Right lobe of liver (tissue), 6 donors: ENCODE data around the gene SEPTIN5. TPM values are rescaled to one million over a fixed set of nuclear protein-coding genes. Genes with fewer than 3 reads are reported as not detected.

Experiments used
- ATAC-seq, 4 donors: fragments of 200-7000 bp; cut with Tn5 transposase; one replicate each; pipeline ENCODE4 v1.9.1; 2020; ENCODE audit warnings: mild to moderate bottlenecking in 4 of 4, moderate library complexity in 4 of 4
- DNase-seq, 3 donors: peaks; one replicate each; pipeline ENCODE4 v3.0.0-alpha.2; 2020
- H3K27ac ChIP-seq, 3 donors: fragments of 200-600 bp; one replicate each; pipeline ENCODE4 v1.8.0; 2022
- H3K27me3 ChIP-seq, 2 donors: fragments of 200-600 bp; one replicate each; pipeline ENCODE4 v1.8.0; 2022
- H3K36me3 ChIP-seq, 4 donors: fragments of 200-600 bp; sonication (generic) in 1 of 4; one replicate each; pipeline versions ENCODE4 v1.5.1 to v1.8.0; 2017 to 2022; ENCODE audit warnings: control low read depth in 1 of 4
- H3K4me1 ChIP-seq, 4 donors: fragments of 200-600 bp; sonication (generic) in 1 of 4; one replicate each; pipeline versions ENCODE4 v1.5.1 to v1.8.0; 2017 to 2022; ENCODE audit warnings: control low read depth in 1 of 4
- H3K4me3 ChIP-seq, 3 donors: fragments of 200-600 bp; one replicate each; pipeline ENCODE4 v1.8.0; 2022
- H3K9me3 ChIP-seq, 4 donors: fragments of 200-600 bp; sonication (generic) in 1 of 4; one replicate each; pipeline versions ENCODE4 v1.5.1 to v1.8.0; 2017 to 2022; ENCODE audit warnings: control low read depth in 1 of 4
- POLR2A ChIP-seq: fragments of 450-650 bp; IDR thresholded peaks from one replicate; pipeline ENCODE4 v1.6.1; 2017; ENCODE audit warnings: antibody characterized with exemption, mild to moderate bottlenecking
- WGBS: methylation state at CpG from one replicate; pipeline ENCODE4 v1.1.6; 2018; ENCODE audit warnings: low coverage, low lambda C conversion rate; ENCODE audit not compliant: insufficient coverage; ENCODE audit errors: missing lambda C conversion rate; 5-methylcytosine and 5-hydroxymethylcytosine counted together
- intact Hi-C, 2 donors: fragments of 100-400 bp; cut with DNase I; formaldehyde crosslinking; loops; one replicate each; pipeline versions ENCODE4 v1.11.2 to v1.14.1; 2022
- total RNA-seq, 6 experiments: library from RNA; depleted of rRNA in 2 of 6; stranded (reverse); fragments of >200 nt in 2 of 6; fragmentation: NEBNext Ultra II Directional in 3 of 6; extraction: Animal tissue kit (Norgen Biotek cat#: 25700) in 3 of 6; gene quantifications; one replicate each; pipeline versions ENCODE4 v1.1.0 to v1.2.4, GENCODE V29; 2016 to 2023
- TF ChIP-seq, protein P1 (sequence below), 4 donors: fragments of 200-600 bp in 3 of 4; fragments of 450-650 bp in 1 of 4; IDR thresholded peaks; one replicate each; pipeline versions ENCODE4 v1.5.1 to v1.8.0; 2016 to 2022; ENCODE audit warnings: antibody characterized with exemption in 4 of 4, mild to moderate bottlenecking in 2 of 4
- donor health status: DM: no; HTN: yes; CAD: no.
- donor health status: DM: no; HTN: no; CAD: no.
- donor health status: DM: no; HTN: no; CAD: no.
- donor health status: DM: no; HTN: yes; CAD: no.
- donor health status: DM: no; HTN: yes; CAD: no.

SEPTIN5 gene
- total RNA-seq, 6 experiments from 2014 or later, result 1.3 to 3.7 (median 2.1) TPM

DNA sequence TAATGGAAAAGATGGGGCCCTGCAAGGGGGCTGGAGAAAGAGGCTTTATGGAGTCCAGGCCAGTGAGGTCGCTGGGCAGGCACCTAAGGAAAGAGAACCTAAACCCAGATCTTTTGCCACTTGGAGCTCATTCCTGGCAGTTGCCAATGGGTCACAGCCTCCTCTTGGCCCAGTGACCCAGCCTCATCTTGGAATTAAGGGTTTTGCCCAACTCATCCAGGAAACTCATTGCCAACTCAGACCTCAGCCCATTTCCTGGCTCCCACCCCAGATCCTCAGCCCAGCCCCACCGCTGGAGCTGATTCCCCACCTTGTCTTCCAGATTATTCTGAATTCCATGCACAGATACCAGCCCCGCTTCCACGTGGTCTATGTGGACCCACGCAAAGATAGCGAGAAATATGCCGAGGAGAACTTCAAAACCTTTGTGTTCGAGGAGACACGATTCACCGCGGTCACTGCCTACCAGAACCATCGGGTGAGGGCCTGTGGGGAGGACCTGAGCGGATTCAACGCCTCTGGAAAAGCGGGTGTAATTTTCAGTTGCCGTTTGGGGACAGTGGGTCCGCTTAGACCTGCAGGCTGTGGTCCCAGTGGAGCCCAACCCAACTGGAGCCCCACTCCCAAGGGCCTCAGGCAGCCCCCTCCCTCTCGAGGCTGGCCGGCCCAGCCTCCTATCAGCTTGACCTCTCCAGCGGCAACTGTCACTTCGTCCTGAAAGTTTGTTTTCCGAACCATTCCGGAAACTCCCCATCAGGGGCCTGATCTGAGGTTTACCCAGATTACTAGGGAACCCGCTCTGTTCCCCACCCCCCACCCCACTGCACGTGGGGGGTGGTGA is 50.6 kb downstream of the SEPTIN5 start:
- Histone ChIP-seq H3K36me3 (no peaks in the 10 kb centered on the region), H3K9me3 (no peaks in the 10 kb centered on the region), H3K27me3 (peaks cover 0 to 12% of the 10 kb centered on the region in 2 donors), H3K4me3 (no peak overlapping the region), H3K4me1 (peaks cover 0 to 15% (median 0%) of the 10 kb centered on the region in 4 donors), H3K27ac (no peak overlapping the region)
- TF ChIP-seq, protein P1, sequence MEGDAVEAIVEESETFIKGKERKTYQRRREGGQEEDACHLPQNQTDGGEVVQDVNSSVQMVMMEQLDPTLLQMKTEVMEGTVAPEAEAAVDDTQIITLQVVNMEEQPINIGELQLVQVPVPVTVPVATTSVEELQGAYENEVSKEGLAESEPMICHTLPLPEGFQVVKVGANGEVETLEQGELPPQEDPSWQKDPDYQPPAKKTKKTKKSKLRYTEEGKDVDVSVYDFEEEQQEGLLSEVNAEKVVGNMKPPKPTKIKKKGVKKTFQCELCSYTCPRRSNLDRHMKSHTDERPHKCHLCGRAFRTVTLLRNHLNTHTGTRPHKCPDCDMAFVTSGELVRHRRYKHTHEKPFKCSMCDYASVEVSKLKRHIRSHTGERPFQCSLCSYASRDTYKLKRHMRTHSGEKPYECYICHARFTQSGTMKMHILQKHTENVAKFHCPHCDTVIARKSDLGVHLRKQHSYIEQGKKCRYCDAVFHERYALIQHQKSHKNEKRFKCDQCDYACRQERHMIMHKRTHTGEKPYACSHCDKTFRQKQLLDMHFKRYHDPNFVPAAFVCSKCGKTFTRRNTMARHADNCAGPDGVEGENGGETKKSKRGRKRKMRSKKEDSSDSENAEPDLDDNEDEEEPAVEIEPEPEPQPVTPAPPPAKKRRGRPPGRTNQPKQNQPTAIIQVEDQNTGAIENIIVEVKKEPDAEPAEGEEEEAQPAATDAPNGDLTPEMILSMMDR (IDR thresholded peaks at IDR 0.05), result no peak
- no peak for TF ChIP-seq POLR2A
- ATAC-seq (no peak), DNase-seq (no peak)
- intact Hi-C loops, result no loop called here
- 65% methylated on average over 15 of the region's 25 CpGs for WGBS

GRCh38 chr22:19765477-19766239 is 51.4 kb downstream of the SEPTIN5 start:
- Histone ChIP-seq H3K27ac (no peak overlapping the region), H3K27me3 (peaks cover 0 to 12% of the 10 kb centered on the region in 2 donors), H3K4me3 (peak overlapping the region in 1 of 3 donors; percentile 32), H3K36me3 (no peaks in the 10 kb centered on the region), H3K9me3 (no peaks in the 10 kb centered on the region), H3K4me1 (peaks cover 0 to 15% (median 0%) of the 10 kb centered on the region in 4 donors)
- ATAC-seq (peak; percentile 29 to 58 (median 36)), DNase-seq (no peak)
- WGBS, result 0% methylated on average over 2 of the region's 83 CpGs
- TF ChIP-seq, protein P1 (IDR thresholded peaks at IDR 0.05), result no peak
- no peak for TF ChIP-seq POLR2A
- intact Hi-C loops, result no loop called here

- Histone ChIP-seq H3K4me3 (peak overlapping the region in 1 of 3 donors; percentile 38), H3K36me3 (no peaks in the 10 kb centered on the region), H3K9me3 (no peaks in the 10 kb centered on the region), H3K27me3 (peaks cover 0 to 12% of the 10 kb centered on the region in 2 donors), H3K27ac (no peak overlapping the region), H3K4me1 (peaks cover 0 to 15% (median 0%) of the 10 kb centered on the region in 4 donors)
- no CpG with 5 or more reads among the region's 36 CpGs for WGBS
- DNase-seq (no peak), ATAC-seq (no peak)
- intact Hi-C loops, result no loop called here
- TF ChIP-seq, protein P1 (IDR thresholded peaks at IDR 0.05), result no peak
- no peak for TF ChIP-seq POLR2A
These were observed 51.9 kb downstream of the SEPTIN5 start for GRCh38 chr22:19766240-19766510.

DNA sequence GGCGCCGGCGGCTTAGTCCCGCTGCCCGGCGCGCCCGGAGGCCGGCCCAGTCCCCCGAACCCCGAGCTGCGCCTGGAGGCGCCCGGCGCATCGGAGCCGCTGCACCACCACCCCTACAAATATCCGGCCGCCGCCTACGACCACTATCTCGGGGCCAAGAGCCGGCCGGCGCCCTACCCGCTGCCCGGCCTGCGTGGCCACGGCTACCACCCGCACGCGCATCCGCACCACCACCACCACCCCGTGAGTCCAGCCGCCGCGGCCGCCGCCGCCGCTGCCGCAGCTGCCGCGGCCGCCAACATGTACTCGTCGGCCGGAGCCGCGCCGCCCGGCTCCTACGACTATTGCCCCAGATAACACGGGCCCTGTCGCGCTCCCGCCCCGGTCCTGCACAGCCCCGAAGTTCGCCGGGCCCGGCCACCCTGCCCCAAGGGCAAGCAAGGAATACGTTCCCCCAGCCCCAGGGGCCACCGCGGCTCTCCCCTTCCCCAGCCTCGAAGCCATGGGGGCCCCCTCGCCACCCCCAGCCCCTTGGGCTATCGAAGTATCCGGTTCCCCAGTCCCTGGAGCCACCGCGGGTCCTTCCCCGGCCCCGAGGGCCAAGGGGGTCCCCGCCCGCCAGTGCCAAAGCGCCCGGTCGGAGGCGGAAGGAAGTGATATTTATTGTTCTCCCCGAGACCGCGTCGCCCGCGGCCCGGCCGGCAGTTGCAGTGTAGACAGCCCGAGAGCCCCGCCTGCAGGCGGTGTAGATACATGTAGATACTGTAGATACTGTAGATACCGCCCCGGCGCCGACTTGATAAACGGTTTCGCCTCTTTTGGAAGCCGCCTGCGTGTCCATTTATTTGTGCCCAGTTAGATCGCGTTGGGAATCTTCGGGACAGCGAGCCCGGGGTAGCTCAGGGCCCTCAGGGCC is 52.5 kb downstream of the SEPTIN5 start:
- intact Hi-C loops, result no loop called here
- WGBS, result 0% methylated on average over 9 of the region's 103 CpGs
- DNase-seq (peak; percentile 71 to 80 (median 73)), ATAC-seq (peak; percentile 70 to 84 (median 79))
- Histone ChIP-seq H3K36me3 (no peaks in the 10 kb centered on the region), H3K4me3 (peak overlapping the region; percentile 23 to 38 (median 29)), H3K9me3 (no peaks in the 10 kb centered on the region), H3K27ac (no peak overlapping the region), H3K4me1 (peaks cover 0 to 15% (median 0%) of the 10 kb centered on the region in 4 donors), H3K27me3 (peaks cover 0 to 12% of the 10 kb centered on the region in 2 donors)
- TF ChIP-seq, protein P1 (IDR thresholded peaks at IDR 0.05), result peak; percentile 26 to 47 (median 35)
- no peak for TF ChIP-seq POLR2A
